Prostate gland (tissue), 2 donors: ENCODE measurements around the gene PNMA8C. TPM values are rescaled to one million over a fixed set of nuclear protein-coding genes. Genes with fewer than 3 reads are reported as not detected.
"Not testable (repeated sequence)": the region's sequence is repeated elsewhere in the genome, so short reads cannot be mapped to it uniquely, and the experiment has no call there.

Experiments
- DNase-seq: peaks from one replicate; pipeline ENCODE4 v3.0.0-alpha.2; 2019; ENCODE audit warnings: low spot score
- H3K27ac ChIP-seq, 2 donors: fragments of 200-600 bp; sonication (generic); 2 replicates each; pipeline ENCODE4 v1.5.1; 2017 to 2019
- H3K27me3 ChIP-seq: fragments of 200-600 bp; sonication (generic); replicated peaks from 2 replicates; pipeline ENCODE4 v1.5.1; 2019; ENCODE audit not compliant: insufficient read depth
- H3K36me3 ChIP-seq, 2 donors: fragments of 200-600 bp; sonication (generic); 1 replicate in 1 of 2; 2 replicates in 1 of 2; pipeline versions ENCODE4 v1.5.1 to v1.8.1; 2017 to 2019
- H3K4me1 ChIP-seq: fragments of 200-600 bp; sonication (generic); replicated peaks from 2 replicates; pipeline ENCODE4 v1.5.1; 2019
- H3K4me3 ChIP-seq, 2 donors: fragments of 200-600 bp; sonication (generic); 2 replicates each; pipeline ENCODE4 v1.5.1; 2017 to 2019
- H3K9me3 ChIP-seq: fragments of 200-600 bp; sonication (generic); 2 replicates; pipeline ENCODE4 v1.5.1; 2017
- POLR2A ChIP-seq: fragments of 450-650 bp; IDR thresholded peaks from one replicate; pipeline ENCODE4 v1.6.1; 2016; ENCODE audit warnings: antibody characterized with exemption, mild to moderate bottlenecking
- POLR2AphosphoS5 ChIP-seq: sonication (generic); formaldehyde crosslinking; IDR thresholded peaks from one replicate; pipeline ENCODE4 v1.6.1; 2017; ENCODE audit warnings: antibody characterized with exemption
- WGBS: methylation state at CpG from one replicate; pipeline ENCODE4 v1.1.5; 2018; 5-methylcytosine and 5-hydroxymethylcytosine counted together
- intact Hi-C: fragments of 100-400 bp; cut with DNase I; formaldehyde crosslinking; loops from one replicate; pipeline ENCODE4 v1.14.2; 2022
- total RNA-seq, 2 donors: library from RNA; depleted of rRNA; stranded (reverse); fragments of >200 nt; gene quantifications; one replicate each; pipeline ENCODE4 v1.1.0, GENCODE V29; 2016
- TF ChIP-seq, protein P1 (sequence below), 4 experiments: fragments of 200-600 bp in 2 of 4; fragments of 450-650 bp in 2 of 4; sonication (generic) in 2 of 4; IDR thresholded peaks; 1 replicate in 3 of 4; 2 replicates in 1 of 4; pipeline ENCODE4 v1.5.1; 2016 to 2019; ENCODE audit warnings: antibody characterized with exemption in 4 of 4, mild to moderate bottlenecking in 2 of 4, moderate library complexity in 2 of 4

PNMA8C gene
- total RNA-seq, 2 donors from 2014 or later = 1.6 TPM; not detected in 1

DNA sequence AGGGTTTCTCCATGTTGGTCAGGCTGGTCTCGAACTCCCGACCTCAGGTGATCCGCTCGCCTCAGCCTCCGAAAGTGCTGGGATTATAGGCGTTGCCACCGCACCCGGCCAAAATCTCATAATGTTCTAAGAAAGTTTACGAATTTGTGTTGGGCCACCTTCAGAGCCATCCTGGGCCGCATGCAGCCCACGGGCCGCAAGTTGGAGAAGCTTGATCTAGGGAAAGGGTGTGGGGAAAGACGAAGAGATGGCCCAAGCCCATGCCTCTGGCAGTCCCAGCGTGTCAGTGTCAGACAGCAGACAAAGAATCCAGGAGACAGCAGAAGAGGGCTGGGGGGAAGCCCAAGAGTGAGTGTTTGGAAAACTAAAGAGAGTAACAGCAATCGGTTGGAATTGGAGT is 17.3 kb upstream of the PNMA8C start:
- 81% methylated on average over 14 of the region's 15 CpGs for WGBS

DNA sequence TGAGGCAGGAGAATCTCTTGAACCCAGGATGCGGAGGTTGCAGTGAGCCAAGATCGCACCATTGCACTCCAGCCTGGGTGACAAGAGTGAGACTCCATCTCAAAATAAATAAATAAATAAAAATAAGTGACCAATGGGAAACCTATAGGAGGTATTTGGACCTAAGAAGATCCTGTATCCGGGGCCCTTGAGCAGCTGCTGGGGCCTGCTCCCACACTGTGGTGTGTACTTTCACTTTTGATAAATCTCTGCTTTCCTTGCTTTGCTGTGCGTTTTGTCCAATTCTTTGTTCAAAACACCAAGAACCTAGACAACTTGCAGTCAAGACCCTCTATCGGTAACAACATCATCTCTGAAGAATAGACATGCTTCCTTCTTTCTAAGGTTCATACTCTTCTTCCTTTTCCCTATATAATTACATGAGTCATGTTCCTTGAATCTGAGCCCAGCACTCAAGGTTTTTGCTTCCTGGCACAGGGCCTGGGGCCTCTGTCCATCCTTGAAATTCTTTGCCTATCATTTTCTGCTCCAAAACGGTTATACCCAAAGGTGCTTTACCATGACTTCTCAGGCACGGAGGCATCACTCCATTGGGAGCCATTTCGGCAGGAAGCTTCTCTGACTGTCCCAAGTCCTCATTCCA is 14.2 kb upstream of the PNMA8C start:
- WGBS = 43% methylated on average over 8 of the region's 8 CpGs

More for the DNA sequence above, 17.3 kb upstream of the PNMA8C start:
- DNase-seq = no peak
- Histone ChIP-seq H3K4me1 (peaks cover 15% of the 10 kb centered on the region), H3K4me3 (no peak overlapping the region), H3K27ac (no peak overlapping the region), H3K9me3 (no peaks in the 10 kb centered on the region), H3K36me3 (no peaks in the 10 kb centered on the region), H3K27me3 (no peaks in the 10 kb centered on the region)
- intact Hi-C loops = no loop called here
- TF ChIP-seq, protein P1, sequence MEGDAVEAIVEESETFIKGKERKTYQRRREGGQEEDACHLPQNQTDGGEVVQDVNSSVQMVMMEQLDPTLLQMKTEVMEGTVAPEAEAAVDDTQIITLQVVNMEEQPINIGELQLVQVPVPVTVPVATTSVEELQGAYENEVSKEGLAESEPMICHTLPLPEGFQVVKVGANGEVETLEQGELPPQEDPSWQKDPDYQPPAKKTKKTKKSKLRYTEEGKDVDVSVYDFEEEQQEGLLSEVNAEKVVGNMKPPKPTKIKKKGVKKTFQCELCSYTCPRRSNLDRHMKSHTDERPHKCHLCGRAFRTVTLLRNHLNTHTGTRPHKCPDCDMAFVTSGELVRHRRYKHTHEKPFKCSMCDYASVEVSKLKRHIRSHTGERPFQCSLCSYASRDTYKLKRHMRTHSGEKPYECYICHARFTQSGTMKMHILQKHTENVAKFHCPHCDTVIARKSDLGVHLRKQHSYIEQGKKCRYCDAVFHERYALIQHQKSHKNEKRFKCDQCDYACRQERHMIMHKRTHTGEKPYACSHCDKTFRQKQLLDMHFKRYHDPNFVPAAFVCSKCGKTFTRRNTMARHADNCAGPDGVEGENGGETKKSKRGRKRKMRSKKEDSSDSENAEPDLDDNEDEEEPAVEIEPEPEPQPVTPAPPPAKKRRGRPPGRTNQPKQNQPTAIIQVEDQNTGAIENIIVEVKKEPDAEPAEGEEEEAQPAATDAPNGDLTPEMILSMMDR (IDR thresholded peaks at IDR 0.05) = no peak
- TF ChIP-seq POLR2A (no peak), POLR2AphosphoS5 (no peak)

DNA sequence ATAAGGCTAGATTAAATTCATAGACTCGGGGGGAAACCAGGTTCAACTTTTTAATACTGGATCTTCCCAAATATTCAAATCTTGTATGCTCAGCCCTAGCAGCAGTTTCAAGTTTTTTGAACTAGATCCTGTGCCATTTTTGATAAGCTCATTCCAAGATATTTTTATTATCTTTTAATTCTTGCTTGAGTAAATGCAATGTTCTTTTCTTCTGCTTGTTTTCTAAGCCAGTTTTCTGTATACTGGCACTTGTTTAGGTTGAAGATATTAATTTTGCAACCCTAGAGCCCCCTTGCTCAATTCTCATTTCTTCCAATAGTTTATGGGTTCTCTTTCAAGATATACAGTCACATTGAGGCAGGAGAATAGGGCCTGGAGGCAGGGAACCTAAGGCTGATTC is 13.1 kb upstream of the PNMA8C start:
- H3K27ac ChIP-seq = peak overlapping the region; percentile 43 to 55
- no peaks in the 10 kb centered on the region for H3K9me3 ChIP-seq

More for the DNA sequence above, 14.2 kb upstream of the PNMA8C start:
- H3K36me3 ChIP-seq = no peaks in the 10 kb centered on the region
- H3K27me3 ChIP-seq = no peaks in the 10 kb centered on the region
- peak; percentile 71 for DNase-seq
- no peak overlapping the region for H3K4me3 ChIP-seq
- intact Hi-C loops = no loop called here
- H3K27ac ChIP-seq = peak overlapping the region; percentile 43 to 55
- TF ChIP-seq, protein P1 (IDR thresholded peaks at IDR 0.05) = no peak
- TF ChIP-seq POLR2AphosphoS5 (peak; percentile 83), POLR2A (no peak)
- H3K4me1 ChIP-seq = peaks cover 15% of the 10 kb centered on the region
- no peaks in the 10 kb centered on the region for H3K9me3 ChIP-seq

DNA sequence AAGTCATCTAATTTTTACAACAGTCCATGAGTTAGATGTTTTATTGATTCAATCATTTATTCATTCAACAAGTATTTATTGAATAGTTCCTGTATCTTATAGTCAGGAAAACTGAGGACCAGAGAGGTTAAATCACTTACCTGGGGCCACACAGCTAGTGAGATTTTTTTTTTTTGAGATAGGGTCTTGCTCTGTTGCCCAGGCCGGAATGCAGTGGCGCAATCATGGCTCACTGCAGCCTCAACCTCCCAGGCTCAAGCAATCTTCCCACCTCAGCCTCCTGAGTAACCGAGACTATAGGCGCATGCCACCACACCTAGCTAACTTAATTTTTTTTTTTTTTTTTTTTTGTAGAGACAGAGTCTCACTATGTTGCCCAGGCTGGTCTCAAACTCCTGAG is 7.0 kb upstream of the PNMA8C start:
- H3K4me3 ChIP-seq, H3K9me3 ChIP-seq, H3K27me3 ChIP-seq, intact Hi-C loops, DNase-seq, H3K4me1 ChIP-seq, H3K36me3 ChIP-seq, H3K27ac ChIP-seq: not testable (repeated sequence)
- 96% methylated on average over 4 of the region's 4 CpGs for WGBS

More for the DNA sequence above, 13.1 kb upstream of the PNMA8C start:
- no peaks in the 10 kb centered on the region for H3K36me3 ChIP-seq
- DNase-seq = no peak
- no peak overlapping the region for H3K4me3 ChIP-seq
- TF ChIP-seq POLR2A (no peak), POLR2AphosphoS5 (peak; percentile 5)
- TF ChIP-seq, protein P1 (IDR thresholded peaks at IDR 0.05) = no peak
- H3K27me3 ChIP-seq = no peaks in the 10 kb centered on the region
- intact Hi-C loops = no loop called here
- 32% methylated on average over 1 of the region's 1 CpG for WGBS
- H3K4me1 ChIP-seq = peaks cover 15% of the 10 kb centered on the region

DNA sequence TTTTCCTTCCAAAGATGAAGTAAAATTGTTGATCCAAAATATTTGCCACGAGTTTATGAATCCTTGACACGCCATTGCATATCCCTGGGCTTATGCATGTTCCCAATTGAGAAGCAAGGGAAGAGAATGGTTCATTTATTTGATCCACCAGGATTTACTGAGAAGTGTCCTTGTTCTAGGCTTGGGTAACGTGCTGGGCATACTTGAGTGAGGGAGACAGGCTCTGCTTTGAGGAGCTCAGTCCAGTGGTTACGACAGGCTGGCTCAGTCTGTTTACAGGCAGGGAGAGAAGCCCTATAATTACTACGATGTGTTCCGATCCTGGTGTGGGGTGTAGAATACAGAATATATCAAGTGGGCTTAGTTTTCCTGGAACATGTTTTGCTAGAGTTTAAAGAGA is 6.3 kb upstream of the PNMA8C start:
- Histone ChIP-seq H3K36me3 (no peaks in the 10 kb centered on the region), H3K27me3 (no peaks in the 10 kb centered on the region), H3K9me3 (no peaks in the 10 kb centered on the region), H3K4me1 (no peaks in the 10 kb centered on the region), H3K4me3 (no peak overlapping the region), H3K27ac (no peak overlapping the region)
- intact Hi-C loops = no loop called here
- DNase-seq = no peak
- WGBS = 53% methylated on average over 6 of the region's 6 CpGs
- TF ChIP-seq POLR2AphosphoS5 = no peak
- TF ChIP-seq, protein P1 (IDR thresholded peaks at IDR 0.05) = no peak
- TF ChIP-seq POLR2A = no peak

DNA sequence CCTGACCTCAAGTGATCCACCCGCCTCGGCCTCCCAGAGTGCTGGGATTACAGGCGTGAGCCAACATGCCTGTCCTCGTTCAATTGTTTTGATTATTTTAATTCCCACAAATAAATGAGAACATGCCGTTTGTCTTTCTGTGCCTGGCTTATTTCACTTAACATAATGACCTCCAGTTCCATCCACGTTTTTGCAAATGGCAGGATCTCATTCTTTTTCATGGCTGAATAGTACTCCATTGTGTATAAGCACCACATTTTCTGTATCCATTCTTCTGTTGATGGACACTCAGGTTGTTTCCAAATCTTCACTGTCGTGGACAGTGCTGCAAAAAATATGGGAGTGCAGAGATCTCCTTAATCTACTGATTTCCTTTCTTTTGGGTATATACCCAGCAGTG is 4.7 kb upstream of the PNMA8C start:
- intact Hi-C loops, H3K9me3 ChIP-seq, H3K4me3 ChIP-seq, H3K4me1 ChIP-seq, H3K27ac ChIP-seq, H3K27me3 ChIP-seq, DNase-seq, H3K36me3 ChIP-seq: not testable (repeated sequence)
- WGBS = 69% methylated on average over 7 of the region's 7 CpGs
